ENCODE data around the gene TMEM184A. TPM values are rescaled to one million over a fixed set of nuclear protein-coding genes. Genes with fewer than 3 reads are reported as not detected.

The TMEM184A gene
- total RNA-seq, 1 experiment from 2014 or later = 21.4 TPM

DNA sequence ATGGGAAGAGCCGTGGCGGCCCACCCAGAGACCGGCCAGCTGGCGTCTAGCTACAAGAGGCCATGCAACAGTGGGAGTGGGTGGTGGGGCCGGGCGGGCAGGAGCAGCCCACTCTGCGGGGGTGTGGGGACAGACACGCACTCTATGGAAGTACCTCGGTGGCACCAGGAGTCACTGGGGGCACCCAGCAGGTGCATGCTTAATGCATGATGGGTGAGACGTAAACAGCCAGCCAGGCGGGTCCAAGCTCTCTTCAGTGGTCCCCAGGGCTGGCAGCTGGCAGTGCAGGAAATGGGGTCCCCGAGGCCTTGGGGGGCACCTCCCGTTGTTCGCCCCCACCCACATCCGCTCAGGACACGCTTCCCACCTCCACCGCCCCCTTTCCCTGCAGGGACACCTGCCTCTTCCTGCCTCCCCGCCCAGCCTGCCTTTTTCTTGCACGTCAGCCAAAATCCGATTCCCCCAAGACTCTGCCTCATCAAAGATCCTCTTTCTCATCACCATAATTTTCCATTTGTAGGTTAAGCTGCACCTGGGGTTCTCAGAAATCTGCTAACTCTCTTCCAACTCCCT is 36.4 kb upstream of the TMEM184A start:
- Histone ChIP-seq H3K27ac (no peak overlapping the region), H3K9me3 (ENCODE audit: insufficient read depth, low read depth) (no peaks in the 10 kb centered on the region), H3K4me2 (no peak overlapping the region), H3K4me3 (no peak overlapping the region), H3F3A (ENCODE audit: insufficient read depth, low read depth) (no peaks in the 10 kb centered on the region), H4K20me1 (ENCODE audit: insufficient read depth) (peaks cover 3% of the 10 kb centered on the region; the same call in 1 of the 2 replicates), H2AFZ (no peak overlapping the region), H3K4me1 (replicated peaks; ENCODE audit: insufficient read depth) (no peaks in the 10 kb centered on the region), H3K79me2 (ENCODE audit: low read depth) (no peaks in the 10 kb centered on the region), H3K9me2 (ENCODE audit: insufficient read depth) (no peaks in the 10 kb centered on the region), H3K36me3 (ENCODE audit: low read depth) (no peaks in the 10 kb centered on the region), H3K27me3 (ENCODE audit: insufficient read depth, low read depth) (peaks cover 97% of the 10 kb centered on the region)
- CTCF ChIA-PET = no interaction called here
- intact Hi-C loops (cut with micrococcal nuclease; ENCODE audit: unreplicated experiment) = no loop called here
- no peak for DNase-seq
- TF ChIP-seq, protein P1, sequence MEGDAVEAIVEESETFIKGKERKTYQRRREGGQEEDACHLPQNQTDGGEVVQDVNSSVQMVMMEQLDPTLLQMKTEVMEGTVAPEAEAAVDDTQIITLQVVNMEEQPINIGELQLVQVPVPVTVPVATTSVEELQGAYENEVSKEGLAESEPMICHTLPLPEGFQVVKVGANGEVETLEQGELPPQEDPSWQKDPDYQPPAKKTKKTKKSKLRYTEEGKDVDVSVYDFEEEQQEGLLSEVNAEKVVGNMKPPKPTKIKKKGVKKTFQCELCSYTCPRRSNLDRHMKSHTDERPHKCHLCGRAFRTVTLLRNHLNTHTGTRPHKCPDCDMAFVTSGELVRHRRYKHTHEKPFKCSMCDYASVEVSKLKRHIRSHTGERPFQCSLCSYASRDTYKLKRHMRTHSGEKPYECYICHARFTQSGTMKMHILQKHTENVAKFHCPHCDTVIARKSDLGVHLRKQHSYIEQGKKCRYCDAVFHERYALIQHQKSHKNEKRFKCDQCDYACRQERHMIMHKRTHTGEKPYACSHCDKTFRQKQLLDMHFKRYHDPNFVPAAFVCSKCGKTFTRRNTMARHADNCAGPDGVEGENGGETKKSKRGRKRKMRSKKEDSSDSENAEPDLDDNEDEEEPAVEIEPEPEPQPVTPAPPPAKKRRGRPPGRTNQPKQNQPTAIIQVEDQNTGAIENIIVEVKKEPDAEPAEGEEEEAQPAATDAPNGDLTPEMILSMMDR (conservative IDR thresholded peaks at IDR 0.05) = no peak
- TF ChIP-seq EZH2 (IDR thresholded peaks at IDR 0.05; ENCODE audit: low read depth) = no peak
- no TSS peak for BruUV-seq (replicated peaks)
- POLR2A ChIA-PET (ENCODE audit: unreplicated experiment) = interaction anchor here (0.6 kb wide), 1 partner anchor 1216 kb away, joined by 4 read pairs; no protein-coding TSS in a partner anchor

DNA sequence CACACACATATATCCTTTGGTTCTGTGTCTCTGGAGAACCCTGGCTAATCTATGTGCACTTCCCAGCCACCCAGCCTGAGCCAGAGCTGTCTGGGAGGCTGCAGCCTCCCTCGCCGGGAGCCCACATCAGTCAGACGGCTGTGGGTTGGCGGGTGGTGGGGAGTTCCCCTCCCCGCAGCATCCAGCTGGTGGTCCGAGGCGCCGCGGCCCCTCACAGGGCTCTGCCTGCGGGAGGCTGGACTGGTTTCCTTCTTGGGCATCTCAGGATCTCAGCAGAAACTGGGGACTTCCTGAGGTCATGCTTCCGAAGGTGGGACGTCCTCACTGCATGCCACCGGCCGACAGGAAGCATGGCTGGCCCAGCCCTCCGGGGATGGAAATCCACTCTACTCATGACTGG is 35.9 kb upstream of the TMEM184A start:
- no peak for TF ChIP-seq EZH2 (IDR thresholded peaks at IDR 0.05; ENCODE audit: low read depth)
- TF ChIP-seq, protein P1 (conservative IDR thresholded peaks at IDR 0.05) = no peak
- CTCF ChIA-PET = no interaction called here

DNA sequence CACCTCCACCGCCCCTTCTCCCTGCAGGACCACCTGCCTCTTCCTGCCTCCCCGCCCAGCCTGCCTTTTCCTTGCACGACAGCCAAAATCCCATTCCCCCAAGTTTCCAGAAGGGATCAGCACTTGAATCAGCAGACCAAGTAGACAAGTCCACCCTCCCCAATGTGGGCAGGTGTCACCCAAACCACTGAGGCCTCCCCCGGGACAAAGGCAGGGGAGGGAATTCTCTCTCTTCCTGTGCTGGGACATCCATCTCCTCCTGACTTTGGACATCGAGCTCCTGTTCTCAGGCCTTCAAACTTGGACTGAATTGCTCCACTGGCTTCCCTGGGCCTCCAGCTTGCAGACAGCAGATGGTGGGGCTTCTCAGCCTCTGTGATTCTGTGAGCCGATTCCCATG is 35.4 kb upstream of the TMEM184A start:
- peaks cover 97% of the 10 kb centered on the region for H3K27me3 ChIP-seq (ENCODE audit: insufficient read depth, low read depth)
- H3K27ac ChIP-seq = no peak overlapping the region
- CTCF ChIA-PET = no interaction called here
- no peaks in the 10 kb centered on the region for H3K9me2 ChIP-seq (ENCODE audit: insufficient read depth)
- DNase-seq = no peak
- intact Hi-C loops (cut with micrococcal nuclease; ENCODE audit: unreplicated experiment) = no loop called here
- TF ChIP-seq, protein P1 (conservative IDR thresholded peaks at IDR 0.05) = no peak
- no peak for TF ChIP-seq EZH2 (IDR thresholded peaks at IDR 0.05; ENCODE audit: low read depth)
- no peaks in the 10 kb centered on the region for H3K4me1 ChIP-seq (replicated peaks; ENCODE audit: insufficient read depth)
- no peaks in the 10 kb centered on the region for H3K9me3 ChIP-seq (ENCODE audit: insufficient read depth, low read depth)
- peaks cover 3% of the 10 kb centered on the region; the same call in 1 of the 2 replicates for H4K20me1 ChIP-seq (ENCODE audit: insufficient read depth)
- H3K36me3 ChIP-seq (ENCODE audit: low read depth) = no peaks in the 10 kb centered on the region
- H3F3A ChIP-seq (ENCODE audit: insufficient read depth, low read depth) = no peaks in the 10 kb centered on the region
- H3K4me3 ChIP-seq = no peak overlapping the region
- POLR2A ChIA-PET (ENCODE audit: unreplicated experiment) = no interaction called here
- H2AFZ ChIP-seq = no peak overlapping the region
- no TSS peak for BruUV-seq (replicated peaks)
- no peaks in the 10 kb centered on the region for H3K79me2 ChIP-seq (ENCODE audit: low read depth)
- no peak overlapping the region for H3K4me2 ChIP-seq

More for the DNA sequence above, 35.9 kb upstream of the TMEM184A start:
- Histone ChIP-seq H3K9me3 (ENCODE audit: insufficient read depth, low read depth) (no peaks in the 10 kb centered on the region), H3K4me2 (no peak overlapping the region), H3K9me2 (ENCODE audit: insufficient read depth) (no peaks in the 10 kb centered on the region), H3K4me1 (replicated peaks; ENCODE audit: insufficient read depth) (no peaks in the 10 kb centered on the region), H3K27me3 (ENCODE audit: insufficient read depth, low read depth) (peaks cover 97% of the 10 kb centered on the region), H3K27ac (no peak overlapping the region), H3K4me3 (no peak overlapping the region), H4K20me1 (ENCODE audit: insufficient read depth) (peaks cover 3% of the 10 kb centered on the region; the same call in 1 of the 2 replicates), H3K79me2 (ENCODE audit: low read depth) (no peaks in the 10 kb centered on the region), H3K36me3 (ENCODE audit: low read depth) (no peaks in the 10 kb centered on the region), H2AFZ (no peak overlapping the region), H3F3A (ENCODE audit: insufficient read depth, low read depth) (no peaks in the 10 kb centered on the region)
- BruUV-seq (replicated peaks) = no TSS peak
- no peak for DNase-seq
- intact Hi-C loops (cut with micrococcal nuclease; ENCODE audit: unreplicated experiment) = no loop called here
- POLR2A ChIA-PET (ENCODE audit: unreplicated experiment) = interaction anchor here (0.6 kb wide), 1 partner anchor 1216 kb away, joined by 4 read pairs; no protein-coding TSS in a partner anchor

Measured in PC-9 (cell line).